ENCODE data around the gene SLC44A4. TPM values are rescaled to one million over a fixed set of nuclear protein-coding genes. Genes with fewer than 3 reads are reported as not detected.

SLC44A4 gene
- total RNA-seq, 1 experiment from 2014 or later = not detected

DNA sequence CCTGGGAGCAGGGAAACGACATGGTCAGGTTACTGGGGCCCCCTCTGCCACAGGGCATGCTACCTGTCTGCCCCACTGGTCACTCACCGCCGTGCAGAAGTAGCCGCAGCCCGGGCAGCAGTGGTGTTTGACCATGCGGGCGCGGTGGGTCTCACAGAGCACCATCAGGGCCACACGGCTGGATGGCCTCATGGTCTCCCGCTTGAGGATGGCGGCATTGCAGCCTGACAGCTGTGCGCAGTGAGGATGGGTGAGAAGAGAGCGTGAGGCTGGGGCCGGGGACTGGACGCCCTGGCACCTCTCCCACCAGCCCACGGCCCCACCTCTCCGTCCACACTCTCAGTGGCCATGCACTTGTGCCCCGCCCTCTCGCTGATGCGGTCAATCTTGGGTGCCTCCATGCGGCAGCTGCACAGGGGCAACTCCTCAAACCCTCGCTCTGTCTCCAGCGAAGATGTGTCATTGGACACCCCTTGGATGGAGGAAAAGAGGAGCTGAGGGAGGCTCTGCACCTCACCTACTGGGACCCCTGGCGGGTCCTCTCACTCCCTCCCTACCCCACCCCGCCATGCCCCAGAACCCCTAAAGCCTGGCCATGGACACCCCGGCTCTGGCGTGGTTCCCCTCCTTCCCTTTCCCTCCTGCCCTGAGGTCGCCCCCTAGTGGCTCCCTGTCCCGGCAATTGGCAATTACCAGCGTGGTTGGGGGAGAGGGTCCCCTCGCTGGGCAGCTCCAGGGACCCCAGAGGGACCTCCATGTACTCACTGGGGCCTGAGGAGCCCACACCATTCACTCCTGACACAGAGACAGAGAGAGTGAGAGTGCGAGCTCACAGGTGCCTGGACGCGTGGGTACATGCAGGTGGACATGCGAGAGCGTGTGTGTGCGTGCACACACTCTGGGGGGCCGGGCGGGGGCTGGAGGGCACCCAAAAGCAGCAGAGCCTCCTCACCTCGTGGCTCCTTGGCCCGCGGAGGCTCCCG lies 9.8 kb upstream of the SLC44A4 start:
- no peaks in the 10 kb centered on the region for H3K4me1 ChIP-seq (ENCODE audit: low read length)
- H3K79me2 ChIP-seq (ENCODE audit: low read length) = no peaks in the 10 kb centered on the region
- H3K9ac ChIP-seq (ENCODE audit: low read length) = no peak overlapping the region
- no peaks in the 10 kb centered on the region for H3K27me3 ChIP-seq (ENCODE audit: low read length)
- no peak overlapping the region for H3K4me3 ChIP-seq (ENCODE audit: low read length)
- no peaks in the 10 kb centered on the region for H3K9me2 ChIP-seq (replicated peaks; ENCODE audit: insufficient read depth, low read length)
- H2AFZ ChIP-seq (ENCODE audit: low read length) = no peak overlapping the region
- H3K9me3 ChIP-seq (ENCODE audit: low read length) = no peaks in the 10 kb centered on the region
- H4K20me1 ChIP-seq (ENCODE audit: insufficient read depth, low read depth, low read length) = no peaks in the 10 kb centered on the region
- peak; percentile 71 for DNase-seq
- H3K27ac ChIP-seq (ENCODE audit: low read length) = no peak overlapping the region
- H3K4me2 ChIP-seq (ENCODE audit: low read depth, low read length, poor library complexity, severe bottlenecking) = no peak overlapping the region
- peaks cover 30% of the 10 kb centered on the region; the same call in 1 of the 2 replicates for H3K36me3 ChIP-seq (ENCODE audit: insufficient read depth, low read length)

DNA sequence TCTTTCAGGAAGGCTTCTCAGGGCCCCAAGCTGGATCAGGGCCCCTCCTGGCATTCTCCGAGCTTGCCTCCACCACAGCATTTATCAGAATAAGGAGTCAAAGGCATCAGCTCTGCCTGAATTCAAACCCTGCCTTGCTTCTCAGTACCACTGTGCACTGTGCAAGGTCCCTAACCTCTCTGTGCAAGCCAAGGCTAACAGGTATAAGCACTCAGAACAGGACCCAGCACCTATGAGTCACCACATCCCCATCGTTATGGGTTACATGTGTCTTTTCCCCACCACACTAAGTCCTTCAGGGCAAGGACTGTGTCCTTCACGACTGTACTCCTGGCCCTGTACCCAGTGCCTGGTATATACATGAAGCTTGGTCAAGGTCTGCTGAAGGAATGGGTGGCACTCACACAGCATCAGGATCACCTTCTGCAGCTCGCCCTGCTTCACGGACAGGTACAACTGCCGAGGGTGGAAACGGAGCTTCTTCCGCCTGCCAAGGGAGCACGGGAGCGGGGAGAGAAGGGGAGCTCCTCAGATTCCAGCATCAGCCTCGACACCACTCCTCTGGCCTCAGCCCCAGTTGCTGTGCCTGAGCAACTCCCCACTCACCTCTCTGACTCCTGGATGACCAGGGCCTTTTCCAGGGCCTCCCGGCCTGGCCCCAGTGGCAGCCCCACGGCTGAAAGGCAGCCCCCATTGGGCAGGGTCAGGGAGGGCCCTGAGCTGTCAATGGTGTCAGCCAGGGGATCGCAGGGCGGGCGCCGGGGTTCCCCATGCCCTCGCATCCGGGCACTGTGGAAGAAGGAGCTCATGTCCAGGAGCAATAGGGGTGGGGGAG lies 8.6 kb upstream of the SLC44A4 start:
- DNase-seq = no peak
- H3K4me3 ChIP-seq (ENCODE audit: low read length) = no peak overlapping the region
- no peak overlapping the region for H3K9ac ChIP-seq (ENCODE audit: low read length)
- H3K36me3 ChIP-seq (ENCODE audit: insufficient read depth, low read length) = peaks cover 24% of the 10 kb centered on the region; the same call in 1 of the 2 replicates
- H3K9me2 ChIP-seq (replicated peaks; ENCODE audit: insufficient read depth, low read length) = no peaks in the 10 kb centered on the region
- H3K9me3 ChIP-seq (ENCODE audit: low read length) = no peaks in the 10 kb centered on the region
- no peak overlapping the region for H3K4me2 ChIP-seq (ENCODE audit: low read depth, low read length, poor library complexity, severe bottlenecking)
- no peak overlapping the region for H3K27ac ChIP-seq (ENCODE audit: low read length)
- H4K20me1 ChIP-seq (ENCODE audit: insufficient read depth, low read depth, low read length) = no peaks in the 10 kb centered on the region
- no peak overlapping the region for H2AFZ ChIP-seq (ENCODE audit: low read length)
- H3K4me1 ChIP-seq (ENCODE audit: low read length) = no peaks in the 10 kb centered on the region
- H3K79me2 ChIP-seq (ENCODE audit: low read length) = no peaks in the 10 kb centered on the region
- H3K27me3 ChIP-seq (ENCODE audit: low read length) = no peaks in the 10 kb centered on the region

- Histone ChIP-seq H3K79me2 (ENCODE audit: low read length) (no peaks in the 10 kb centered on the region), H3K27ac (ENCODE audit: low read length) (no peak overlapping the region), H3K9me3 (ENCODE audit: low read length) (no peaks in the 10 kb centered on the region), H3K9ac (ENCODE audit: low read length) (no peak overlapping the region), H3K4me3 (ENCODE audit: low read length) (no peak overlapping the region), H3K9me2 (replicated peaks; ENCODE audit: insufficient read depth, low read length) (no peaks in the 10 kb centered on the region), H3K36me3 (ENCODE audit: insufficient read depth, low read length) (peaks cover 16% of the 10 kb centered on the region; the same call in 1 of the 2 replicates), H3K4me1 (ENCODE audit: low read length) (no peaks in the 10 kb centered on the region), H3K4me2 (ENCODE audit: low read depth, low read length, poor library complexity, severe bottlenecking) (no peak overlapping the region), H2AFZ (ENCODE audit: low read length) (no peak overlapping the region), H3K27me3 (ENCODE audit: low read length) (no peaks in the 10 kb centered on the region), H4K20me1 (ENCODE audit: insufficient read depth, low read depth, low read length) (no peaks in the 10 kb centered on the region)
- DNase-seq = no peak
These were observed 7.8 kb upstream of the SLC44A4 start for GRCh38 chr6:31886541-31886991.

GRCh38 chr6:31884528-31885035 lies 5.8 kb upstream of the SLC44A4 start:
- peaks cover 18% of the 10 kb centered on the region for H3K36me3 ChIP-seq (ENCODE audit: insufficient read depth, low read length)

GRCh38 chr6:31883676-31884075 lies 4.9 kb upstream of the SLC44A4 start:
- Histone ChIP-seq H3K79me2 (ENCODE audit: low read length) (no peaks in the 10 kb centered on the region), H3K9me2 (replicated peaks; ENCODE audit: insufficient read depth, low read length) (no peaks in the 10 kb centered on the region), H3K9me3 (ENCODE audit: low read length) (no peaks in the 10 kb centered on the region), H3K4me3 (ENCODE audit: low read length) (no peak overlapping the region), H2AFZ (ENCODE audit: low read length) (no peak overlapping the region), H3K27ac (ENCODE audit: low read length) (no peak overlapping the region), H3K9ac (ENCODE audit: low read length) (no peak overlapping the region), H3K4me1 (ENCODE audit: low read length) (no peaks in the 10 kb centered on the region), H3K36me3 (ENCODE audit: insufficient read depth, low read length) (peaks cover 16% of the 10 kb centered on the region), H4K20me1 (ENCODE audit: insufficient read depth, low read depth, low read length) (no peaks in the 10 kb centered on the region), H3K27me3 (ENCODE audit: low read length) (no peaks in the 10 kb centered on the region), H3K4me2 (ENCODE audit: low read depth, low read length, poor library complexity, severe bottlenecking) (no peak overlapping the region)
- DNase-seq = no peak

More at GRCh38 chr6:31884528-31885035, 5.8 kb upstream of the SLC44A4 start:
- Histone ChIP-seq H3K4me3 (ENCODE audit: low read length) (no peak overlapping the region), H3K9ac (ENCODE audit: low read length) (no peak overlapping the region), H3K4me1 (ENCODE audit: low read length) (no peaks in the 10 kb centered on the region), H2AFZ (ENCODE audit: low read length) (no peak overlapping the region), H4K20me1 (ENCODE audit: insufficient read depth, low read depth, low read length) (no peaks in the 10 kb centered on the region), H3K27ac (ENCODE audit: low read length) (no peak overlapping the region), H3K4me2 (ENCODE audit: low read depth, low read length, poor library complexity, severe bottlenecking) (no peak overlapping the region), H3K9me2 (replicated peaks; ENCODE audit: insufficient read depth, low read length) (no peaks in the 10 kb centered on the region), H3K9me3 (ENCODE audit: low read length) (no peaks in the 10 kb centered on the region), H3K27me3 (ENCODE audit: low read length) (no peaks in the 10 kb centered on the region), H3K79me2 (ENCODE audit: low read length) (no peaks in the 10 kb centered on the region)
- DNase-seq = no peak

GRCh38 chr6:31882344-31882743 lies 3.5 kb upstream of the SLC44A4 start:
- Histone ChIP-seq H3K79me2 (ENCODE audit: low read length) (no peaks in the 10 kb centered on the region), H3K27ac (ENCODE audit: low read length) (no peak overlapping the region), H3K4me3 (ENCODE audit: low read length) (no peak overlapping the region), H3K4me1 (ENCODE audit: low read length) (no peaks in the 10 kb centered on the region), H3K9ac (ENCODE audit: low read length) (no peak overlapping the region), H3K27me3 (ENCODE audit: low read length) (no peaks in the 10 kb centered on the region), H3K4me2 (ENCODE audit: low read depth, low read length, poor library complexity, severe bottlenecking) (no peak overlapping the region), H2AFZ (ENCODE audit: low read length) (no peak overlapping the region), H3K36me3 (ENCODE audit: insufficient read depth, low read length) (peaks cover 15% of the 10 kb centered on the region), H3K9me3 (ENCODE audit: low read length) (no peaks in the 10 kb centered on the region), H4K20me1 (ENCODE audit: insufficient read depth, low read depth, low read length) (no peaks in the 10 kb centered on the region), H3K9me2 (replicated peaks; ENCODE audit: insufficient read depth, low read length) (no peaks in the 10 kb centered on the region)
- DNase-seq = no peak

- no peak overlapping the region for H3K4me3 ChIP-seq (ENCODE audit: low read length)
- DNase-seq = no peak
- H3K9ac ChIP-seq (ENCODE audit: low read length) = no peak overlapping the region
These were observed 2.5 kb upstream of the SLC44A4 start for GRCh38 chr6:31881136-31881859.

More at GRCh38 chr6:31881136-31881859, 2.5 kb upstream of the SLC44A4 start:
- Histone ChIP-seq H3K4me1 (ENCODE audit: low read length) (no peaks in the 10 kb centered on the region), H3K4me2 (ENCODE audit: low read depth, low read length, poor library complexity, severe bottlenecking) (no peak overlapping the region), H3K36me3 (ENCODE audit: insufficient read depth, low read length) (peaks cover 13% of the 10 kb centered on the region), H2AFZ (ENCODE audit: low read length) (no peak overlapping the region), H3K79me2 (ENCODE audit: low read length) (no peaks in the 10 kb centered on the region), H3K27ac (ENCODE audit: low read length) (no peak overlapping the region), H4K20me1 (ENCODE audit: insufficient read depth, low read depth, low read length) (no peaks in the 10 kb centered on the region), H3K9me2 (replicated peaks; ENCODE audit: insufficient read depth, low read length) (no peaks in the 10 kb centered on the region), H3K27me3 (ENCODE audit: low read length) (no peaks in the 10 kb centered on the region), H3K9me3 (ENCODE audit: low read length) (no peaks in the 10 kb centered on the region)
